MM.1S (cell line): ENCODE data around the gene ERCC4.

ENCODE experiments used
- DNase-seq: peaks from one replicate; pipeline ENCODE4 v3.0.0-alpha.2; 2015
- H2AFZ ChIP-seq: fragments of 300-600 bp; sonication (generic); 2 replicates; pipeline ENCODE4 v1.6.0; 2016; ENCODE audit warnings: antibody characterized with exemption, low read length
- H3F3A ChIP-seq: fragments of 300-600 bp; sonication (generic); 2 replicates; pipeline ENCODE4 v1.6.1; 2016; ENCODE audit warnings: mild to moderate bottlenecking, antibody characterized with exemption, low read length, moderate library complexity, mixed read lengths; ENCODE audit not compliant: insufficient read depth
- H3K27ac ChIP-seq: fragments of 300-600 bp; sonication (generic); 2 replicates; pipeline ENCODE4 v1.5.1; 2016; ENCODE audit warnings: mild to moderate bottlenecking, low read length
- H3K27me3 ChIP-seq: fragments of 300-600 bp; sonication (generic); replicated peaks from 2 replicates; pipeline ENCODE4 v1.6.0; 2016; ENCODE audit warnings: low read length; ENCODE audit not compliant: insufficient read depth
- H3K36me3 ChIP-seq: fragments of 300-600 bp; sonication (generic); replicated peaks from 2 replicates; pipeline ENCODE4 v1.6.1; 2016; ENCODE audit warnings: mild to moderate bottlenecking, low read length, mixed read lengths; ENCODE audit not compliant: insufficient read depth
- H3K4me1 ChIP-seq: fragments of 300-600 bp; sonication (generic); 2 replicates; pipeline ENCODE4 v1.6.1; 2016; ENCODE audit warnings: low read length, mixed read lengths
- H3K4me2 ChIP-seq: fragments of 300-600 bp; sonication (generic); 2 replicates; pipeline ENCODE4 v1.6.0; 2016; ENCODE audit warnings: low read depth, low read length
- H3K4me3 ChIP-seq: fragments of 300-600 bp; sonication (generic); 2 replicates; pipeline ENCODE4 v1.5.1; 2016; ENCODE audit warnings: low read length, mixed read lengths
- H3K79me2 ChIP-seq: fragments of 300-600 bp; sonication (generic); 2 replicates; pipeline ENCODE4 v1.6.1; 2016; ENCODE audit warnings: mixed run types, low read length, mixed read lengths
- H3K9ac ChIP-seq: fragments of 300-600 bp; sonication (generic); 2 replicates; pipeline ENCODE4 v1.6.1; 2016; ENCODE audit warnings: low read length, mixed read lengths
- H3K9me2 ChIP-seq: fragments of 300-600 bp; sonication (generic); replicated peaks from 2 replicates; pipeline ENCODE4 v1.6.1; 2016; ENCODE audit warnings: mild to moderate bottlenecking, low read length, mixed read lengths; ENCODE audit not compliant: insufficient read depth
- H3K9me3 ChIP-seq: fragments of 300-600 bp; sonication (generic); replicated peaks from 2 replicates; pipeline ENCODE4 v1.6.1; 2016; ENCODE audit warnings: mild to moderate bottlenecking, low read length, mixed read lengths; ENCODE audit not compliant: insufficient read depth
- H4K20me1 ChIP-seq: fragments of 300-600 bp; sonication (generic); 2 replicates; pipeline ENCODE4 v1.6.1; 2016; ENCODE audit warnings: mild to moderate bottlenecking, low read length, moderate library complexity, mixed read lengths; ENCODE audit not compliant: insufficient read depth
- CTCF ChIP-seq: fragments of 300-600 bp; sonication (generic); IDR thresholded peaks from 2 replicates; pipeline ENCODE4 v1.5.1; 2016; ENCODE audit warnings: antibody characterized with exemption, low read length, mixed read lengths
- EZH2 ChIP-seq: fragments of 300-600 bp; sonication (generic); optimal IDR thresholded peaks from 2 replicates; pipeline ENCODE3; 2017; ENCODE audit warnings: low read depth, mild to moderate bottlenecking, antibody characterized with exemption, low read length, mixed read lengths
- EZH2phosphoT487 ChIP-seq: fragments of 300-600 bp; sonication (generic); IDR thresholded peaks from 2 replicates; pipeline ENCODE4 v1.6.1; 2018; ENCODE audit warnings: antibody characterized with exemption, low read length

The ERCC4 gene

GRCh38 chr16:13920510-13920818, 510 bp downstream of the ERCC4 start:
- no peaks in the 10 kb centered on the region for H3K9me3 ChIP-seq
- no peaks in the 10 kb centered on the region for H3K27me3 ChIP-seq
- peak overlapping the region; percentile 24; the same call in 1 of the 2 replicates for H3K27ac ChIP-seq
- no peak for DNase-seq
- peaks cover 3% of the 10 kb centered on the region; the same call in 1 of the 2 replicates for H3K4me1 ChIP-seq
- H3K9me2 ChIP-seq: no peaks in the 10 kb centered on the region
- peak overlapping the region; percentile 93 for H3K9ac ChIP-seq
- H2AFZ ChIP-seq: peak overlapping the region; percentile 97
- H3K4me3 ChIP-seq: peak overlapping the region; percentile 98
- H3K4me2 ChIP-seq: peak overlapping the region; percentile 89
- 0 out of 2 replicates have a peak, but pooled peaks cover 3% of the 10 kb centered on the region for H3F3A ChIP-seq
- TF ChIP-seq EZH2: no peak
- no peak for TF ChIP-seq CTCF
- TF ChIP-seq EZH2phosphoT487: no peak
- H3K79me2 ChIP-seq: peaks cover 14% of the 10 kb centered on the region; the same call in 1 of the 2 replicates
- H3K36me3 ChIP-seq: no peaks in the 10 kb centered on the region
- H4K20me1 ChIP-seq: no peaks in the 10 kb centered on the region

GRCh38 chr16:13921328-13921727, 1.4 kb downstream of the ERCC4 start:
- DNase-seq: no peak
- no peaks in the 10 kb centered on the region for H4K20me1 ChIP-seq
- H3K27me3 ChIP-seq: no peaks in the 10 kb centered on the region
- H3K4me1 ChIP-seq: peaks cover 3% of the 10 kb centered on the region; the same call in 1 of the 2 replicates
- H2AFZ ChIP-seq: no peak overlapping the region
- no peaks in the 10 kb centered on the region for H3K9me2 ChIP-seq
- H3K4me2 ChIP-seq: peak overlapping the region; percentile 89; the same call in 1 of the 2 replicates
- H3K4me3 ChIP-seq: no peak overlapping the region
- H3K27ac ChIP-seq: no peak overlapping the region
- no peak for TF ChIP-seq EZH2phosphoT487
- no peak for TF ChIP-seq EZH2
- 0 out of 2 replicates have a peak, but pooled peaks cover 3% of the 10 kb centered on the region for H3F3A ChIP-seq
- no peaks in the 10 kb centered on the region for H3K36me3 ChIP-seq
- H3K9me3 ChIP-seq: no peaks in the 10 kb centered on the region
- no peak overlapping the region for H3K9ac ChIP-seq
- peaks cover 14% of the 10 kb centered on the region; the same call in 1 of the 2 replicates for H3K79me2 ChIP-seq

GRCh38 chr16:13923703-13924298, 3.8 kb downstream of the ERCC4 start:
- no peak overlapping the region for H3K4me3 ChIP-seq
- H3K27me3 ChIP-seq: no peaks in the 10 kb centered on the region
- H3K9me2 ChIP-seq: no peaks in the 10 kb centered on the region
- H3K9me3 ChIP-seq: no peaks in the 10 kb centered on the region
- H2AFZ ChIP-seq: no peak overlapping the region
- DNase-seq: peak; percentile 69
- H3K4me2 ChIP-seq: no peak overlapping the region
- no peaks in the 10 kb centered on the region for H3K36me3 ChIP-seq
- H3K79me2 ChIP-seq: peaks cover 14% of the 10 kb centered on the region; the same call in 1 of the 2 replicates
- H3F3A ChIP-seq: 0 out of 2 replicates have a peak, but pooled peaks cover 3% of the 10 kb centered on the region
- H3K9ac ChIP-seq: no peak overlapping the region
- TF ChIP-seq EZH2 (no peak), EZH2phosphoT487 (no peak), CTCF (peak; percentile 43)
- no peak overlapping the region for H3K27ac ChIP-seq
- H3K4me1 ChIP-seq: peaks cover 3% of the 10 kb centered on the region; the same call in 1 of the 2 replicates
- H4K20me1 ChIP-seq: no peaks in the 10 kb centered on the region

GRCh38 chr16:13926464-13926863, 6.5 kb downstream of the ERCC4 start:
- no peak for DNase-seq
- H3K9me2 ChIP-seq: no peaks in the 10 kb centered on the region
- TF ChIP-seq EZH2phosphoT487: no peak
- TF ChIP-seq CTCF: no peak
- no peak for TF ChIP-seq EZH2
- H3F3A ChIP-seq: no peaks in the 10 kb centered on the region
- 0 out of 2 replicates have a peak, but pooled peaks cover under 1% of the 10 kb centered on the region for H3K79me2 ChIP-seq
- no peak overlapping the region for H3K27ac ChIP-seq
- no peak overlapping the region for H3K4me3 ChIP-seq
- H2AFZ ChIP-seq: no peak overlapping the region
- H4K20me1 ChIP-seq: no peaks in the 10 kb centered on the region
- H3K9ac ChIP-seq: no peak overlapping the region
- no peaks in the 10 kb centered on the region for H3K36me3 ChIP-seq
- no peaks in the 10 kb centered on the region for H3K27me3 ChIP-seq
- H3K4me1 ChIP-seq: no peaks in the 10 kb centered on the region
- no peak overlapping the region for H3K4me2 ChIP-seq
- H3K9me3 ChIP-seq: no peaks in the 10 kb centered on the region
